CD4-positive, alpha-beta memory T cell (primary cell): Measurements from ENCODE around the gene CDH13. TPM values are rescaled to one million over a fixed set of nuclear protein-coding genes. Genes with fewer than 3 reads are reported as not detected.

ENCODE experiments used
- CTCF ChIA-PET: fragments of 350-600 bp; sonication (Branson Sonifier 250); formaldehyde crosslinking; loops from one replicate; lab custom pipeline; 2021; ENCODE audit warnings: inconsistent platforms; ENCODE audit not compliant: partially characterized antibody; lab: Charles Lee
- POLR2A ChIA-PET: fragments of 350-600 bp; sonication (Branson Sonifier 250); formaldehyde crosslinking; loops from one replicate; lab custom pipeline; 2021; ENCODE audit not compliant: partially characterized antibody; lab: Charles Lee
- DNase-seq, 5 donors: peaks; one replicate each; pipeline versions ENCODE4 v3.0.0 to v3.0.0-alpha.2; 2020 to 2022; ENCODE audit warnings: mixed read lengths in 1 of 5
- H3K27ac ChIP-seq: one replicate; pipeline ENCODE4 v1.7.0; 2013; ENCODE audit warnings: low read depth, low read length
- H3K27me3 ChIP-seq: 2 replicates; pipeline ENCODE4 v1.7.0; 2013; ENCODE audit warnings: mild to moderate bottlenecking, low read length, moderate library complexity; ENCODE audit not compliant: insufficient read depth
- H3K36me3 ChIP-seq: 2 replicates; pipeline ENCODE4 v1.7.0; 2013; ENCODE audit warnings: mild to moderate bottlenecking, low read length, moderate library complexity; ENCODE audit not compliant: insufficient read depth
- H3K4me1 ChIP-seq: 2 replicates; pipeline ENCODE4 v1.7.0; 2013; ENCODE audit warnings: mild to moderate bottlenecking, low read length, moderate library complexity; ENCODE audit not compliant: insufficient read depth
- H3K4me3 ChIP-seq, 2 donors: one replicate each; pipeline ENCODE4 v1.7.0; 2013; ENCODE audit warnings: low read length in 2 of 2, mild to moderate bottlenecking in 1 of 2
- H3K9me3 ChIP-seq, 2 donors: one replicate each; pipeline ENCODE4 v1.7.0; 2013; ENCODE audit warnings: low read length in 2 of 2, control low read depth in 1 of 2; ENCODE audit not compliant: control insufficient read depth in 1 of 2
- H3K27ac Mint-ChIP-seq, 7 donors: one replicate each; pipeline ENCODE4 v1.8.0; 2020 to 2021; ENCODE audit warnings: mixed read lengths in 7 of 7, mild to moderate bottlenecking in 6 of 7, inconsistent platforms in 3 of 7, moderate library complexity in 3 of 7
- H3K27me3 Mint-ChIP-seq, 2 donors: one replicate each; pipeline ENCODE4 v1.8.0; 2020 to 2021; ENCODE audit warnings: mixed read lengths in 2 of 2
- H3K36me3 Mint-ChIP-seq, 2 donors: one replicate each; pipeline ENCODE4 v1.8.0; 2020 to 2021; ENCODE audit warnings: mixed read lengths in 2 of 2, inconsistent platforms in 1 of 2, mild to moderate bottlenecking in 1 of 2
- H3K4me1 Mint-ChIP-seq, 4 donors: one replicate each; pipeline ENCODE4 v1.8.0; 2020 to 2021; ENCODE audit warnings: mixed read lengths in 4 of 4, mild to moderate bottlenecking in 1 of 4
- H3K4me3 Mint-ChIP-seq, 8 donors: one replicate each; pipeline ENCODE4 v1.8.0; 2020 to 2021; ENCODE audit warnings: mixed read lengths in 8 of 8, mild to moderate bottlenecking in 7 of 8, moderate library complexity in 6 of 8, inconsistent platforms in 3 of 8
- H3K9me3 Mint-ChIP-seq, 8 donors: one replicate each; pipeline ENCODE4 v1.8.0; 2020 to 2021; ENCODE audit warnings: mixed read lengths in 8 of 8, mild to moderate bottlenecking in 5 of 8, inconsistent platforms in 3 of 8, moderate library complexity in 1 of 8
- intact Hi-C: fragments of 100-400 bp; cut with micrococcal nuclease; formaldehyde crosslinking; loops from one replicate; pipeline ENCODE4 v1.15.1; 2023
- polyA plus RNA-seq, 2 donors: library from polyadenylated mRNA; unstranded; fragments of 300-500 nt; fragmentation: Illumina TruSeq; gene quantifications; one replicate each; pipeline ENCODE4 v1.2.3, GENCODE V29; 2021
- total RNA-seq, 2 experiments: library from RNA; stranded (reverse); gene quantifications; one replicate each; pipeline ENCODE4 v1.2.3, GENCODE V29; 2021

CDH13 gene
- total and polyA plus RNA-seq, 4 experiments from 2014 or later: not detected

- POLR2A ChIA-PET: no interaction called here
Observed at GRCh38 chr16:82824408-82824807, 197.6 kb downstream of the CDH13 start.

GRCh38 chr16:82829301-82829700, 202.5 kb downstream of the CDH13 start:
- no peak overlapping the region for H3K4me3 ChIP-seq
- Mint-ChIP-seq H3K4me1 (no peaks in the 10 kb centered on the region), H3K9me3 (peaks cover 0 to 9% (median 3%) of the 10 kb centered on the region in 8 donors), H3K36me3 (no peaks in the 10 kb centered on the region), H3K27me3 (peaks cover 2 to 3% of the 10 kb centered on the region in 2 donors), H3K4me3 (no peak overlapping the region), H3K27ac (no peak overlapping the region)
- ChIA-PET CTCF (no interaction called here), POLR2A (no interaction called here)
- H3K9me3 ChIP-seq: no peaks in the 10 kb centered on the region
- H3K36me3 ChIP-seq: no peaks in the 10 kb centered on the region
- H3K27me3 ChIP-seq: no peaks in the 10 kb centered on the region
- no peaks in the 10 kb centered on the region for H3K4me1 ChIP-seq
- intact Hi-C loops: no loop called here
- H3K27ac ChIP-seq: no peak overlapping the region
- DNase-seq: no peak

More at GRCh38 chr16:82824408-82824807, 197.6 kb downstream of the CDH13 start:
- Histone ChIP-seq H3K4me3 (no peak overlapping the region), H3K36me3 (no peaks in the 10 kb centered on the region), H3K4me1 (no peaks in the 10 kb centered on the region), H3K27me3 (no peaks in the 10 kb centered on the region), H3K9me3 (no peaks in the 10 kb centered on the region), H3K27ac (no peak overlapping the region)
- Mint-ChIP-seq H3K27me3 (peaks cover 2 to 3% of the 10 kb centered on the region in 2 donors), H3K4me3 (no peak overlapping the region), H3K4me1 (no peaks in the 10 kb centered on the region), H3K36me3 (no peaks in the 10 kb centered on the region), H3K9me3 (peaks cover 0 to 12% (median 4%) of the 10 kb centered on the region in 8 donors), H3K27ac (no peak overlapping the region)
- intact Hi-C loops: no loop called here
- CTCF ChIA-PET: no interaction called here
- DNase-seq: no peak

- H3K36me3 ChIP-seq: no peaks in the 10 kb centered on the region
- no peaks in the 10 kb centered on the region for H3K36me3 Mint-ChIP-seq
- H3K9me3 ChIP-seq: no peaks in the 10 kb centered on the region
- H3K27me3 Mint-ChIP-seq: peaks cover 2 to 3% of the 10 kb centered on the region in 2 donors
- H3K27ac Mint-ChIP-seq: no peak overlapping the region
- no peaks in the 10 kb centered on the region for H3K4me1 ChIP-seq
- H3K4me1 Mint-ChIP-seq: no peaks in the 10 kb centered on the region
- H3K4me3 ChIP-seq: no peak overlapping the region
- no peak for DNase-seq
- POLR2A ChIA-PET: no interaction called here
- H3K27me3 ChIP-seq: no peaks in the 10 kb centered on the region
- intact Hi-C loops: no loop called here
- no peak overlapping the region for H3K4me3 Mint-ChIP-seq
- peaks cover 0 to 4% (median 0%) of the 10 kb centered on the region in 8 donors for H3K9me3 Mint-ChIP-seq
- no peak overlapping the region for H3K27ac ChIP-seq
- CTCF ChIA-PET: no interaction called here
Observed at GRCh38 chr16:82830944-82831343, 204.2 kb downstream of the CDH13 start.

GRCh38 chr16:82832821-82833220, 206.1 kb downstream of the CDH13 start:
- Histone ChIP-seq H3K27ac (no peak overlapping the region), H3K4me3 (no peak overlapping the region), H3K27me3 (no peaks in the 10 kb centered on the region), H3K4me1 (no peaks in the 10 kb centered on the region), H3K9me3 (no peaks in the 10 kb centered on the region), H3K36me3 (no peaks in the 10 kb centered on the region)
- Mint-ChIP-seq H3K4me3 (no peak overlapping the region), H3K27me3 (peaks cover 2 to 3% of the 10 kb centered on the region in 2 donors), H3K9me3 (peaks cover 0 to 4% (median 0%) of the 10 kb centered on the region in 8 donors), H3K4me1 (no peaks in the 10 kb centered on the region), H3K36me3 (no peaks in the 10 kb centered on the region), H3K27ac (no peak overlapping the region)
- POLR2A ChIA-PET: no interaction called here
- DNase-seq: no peak
- CTCF ChIA-PET: no interaction called here
- intact Hi-C loops: no loop called here

- H3K27ac Mint-ChIP-seq: no peak overlapping the region
- H3K27me3 ChIP-seq: no peaks in the 10 kb centered on the region
- H3K4me3 Mint-ChIP-seq: no peak overlapping the region
- POLR2A ChIA-PET: no interaction called here
- no peaks in the 10 kb centered on the region for H3K9me3 ChIP-seq
- H3K27ac ChIP-seq: no peak overlapping the region
- peaks cover 2 to 3% of the 10 kb centered on the region in 2 donors for H3K27me3 Mint-ChIP-seq
- no peaks in the 10 kb centered on the region for H3K4me1 Mint-ChIP-seq
- no peaks in the 10 kb centered on the region for H3K36me3 Mint-ChIP-seq
- H3K4me3 ChIP-seq: no peak overlapping the region
- H3K4me1 ChIP-seq: no peaks in the 10 kb centered on the region
- CTCF ChIA-PET: no interaction called here
- DNase-seq: no peak
- no peaks in the 10 kb centered on the region for H3K36me3 ChIP-seq
- intact Hi-C loops: no loop called here
- H3K9me3 Mint-ChIP-seq: peaks cover 0 to 4% (median 0%) of the 10 kb centered on the region in 8 donors
Observed at GRCh38 chr16:82833378-82833993, 206.7 kb downstream of the CDH13 start.

- CTCF ChIA-PET: no interaction called here
Observed at GRCh38 chr16:82834151-82834815, 207.5 kb downstream of the CDH13 start.

GRCh38 chr16:82835487-82836155, 208.9 kb downstream of the CDH13 start:
- Mint-ChIP-seq H3K4me1 (no peaks in the 10 kb centered on the region), H3K4me3 (no peak overlapping the region), H3K27ac (no peak overlapping the region), H3K27me3 (no peaks in the 10 kb centered on the region), H3K36me3 (no peaks in the 10 kb centered on the region), H3K9me3 (peaks cover 0 to 2% (median 0%) of the 10 kb centered on the region in 8 donors)
- Histone ChIP-seq H3K27me3 (no peaks in the 10 kb centered on the region), H3K4me3 (no peak overlapping the region), H3K9me3 (no peaks in the 10 kb centered on the region), H3K36me3 (no peaks in the 10 kb centered on the region), H3K27ac (no peak overlapping the region), H3K4me1 (no peaks in the 10 kb centered on the region)
- ChIA-PET CTCF (no interaction called here), POLR2A (no interaction called here)
- intact Hi-C loops: no loop called here
- no peak for DNase-seq

More at GRCh38 chr16:82834151-82834815, 207.5 kb downstream of the CDH13 start:
- H3K9me3 Mint-ChIP-seq: peaks cover 0 to 4% (median 0%) of the 10 kb centered on the region in 8 donors
- Histone ChIP-seq H3K9me3 (no peaks in the 10 kb centered on the region), H3K27ac (no peak overlapping the region), H3K27me3 (no peaks in the 10 kb centered on the region), H3K4me3 (no peak overlapping the region), H3K4me1 (no peaks in the 10 kb centered on the region), H3K36me3 (no peaks in the 10 kb centered on the region)
- H3K36me3 Mint-ChIP-seq: no peaks in the 10 kb centered on the region
- intact Hi-C loops: no loop called here
- H3K27ac Mint-ChIP-seq: no peak overlapping the region
- no peaks in the 10 kb centered on the region for H3K4me1 Mint-ChIP-seq
- DNase-seq: no peak
- H3K27me3 Mint-ChIP-seq: peaks cover under 1 to 2% of the 10 kb centered on the region in 2 donors
- POLR2A ChIA-PET: no interaction called here
- H3K4me3 Mint-ChIP-seq: no peak overlapping the region
